Mesothelial cell of epicardium (in vitro differentiated cells): ENCODE data around the gene SYCP2L. TPM values are rescaled to one million over a fixed set of nuclear protein-coding genes. Genes with fewer than 3 reads are reported as not detected.
A peak's percentile ranks its signal among the peaks of the same experiment; 100 is the strongest.

Experiments used
- DNase-seq, 2 experiments: peaks; one replicate each; pipeline ENCODE4 v3.0.0; 2021; ENCODE audit warnings: low spot score in 2 of 2; ENCODE audit not compliant: unreplicated experiment in 2 of 2
- H3K27ac Mint-ChIP-seq: 2 replicates; pipeline ENCODE4 v1.8.0; 2021; ENCODE audit warnings: mixed read lengths
- H3K27me3 Mint-ChIP-seq: 2 replicates; pipeline ENCODE4 v1.8.0; 2021; ENCODE audit warnings: low read depth, mixed read lengths
- H3K36me3 Mint-ChIP-seq: 2 replicates; pipeline ENCODE4 v1.8.0; 2021; ENCODE audit warnings: mixed read lengths
- H3K4me1 Mint-ChIP-seq: 2 replicates; pipeline ENCODE4 v1.8.0; 2021; ENCODE audit warnings: mixed read lengths
- H3K4me3 Mint-ChIP-seq: 2 replicates; pipeline ENCODE4 v1.8.0; 2021; ENCODE audit warnings: mild to moderate bottlenecking, moderate library complexity, mixed read lengths
- H3K9me3 Mint-ChIP-seq: 2 replicates; pipeline ENCODE4 v1.8.0; 2021; ENCODE audit warnings: mixed read lengths
- CTCF ChIP-seq: fragments of 200-600 bp; sonication (generic); IDR thresholded peaks from one replicate; pipeline ENCODE4 v1.5.0; 2021; ENCODE audit warnings: antibody characterized with exemption; ENCODE audit not compliant: unreplicated experiment
- total RNA-seq: library from RNA; stranded (reverse); gene quantifications from 3 replicates; pipeline ENCODE4 v1.2.1, GENCODE V29; 2021

The SYCP2L gene
- total RNA-seq, 1 donor from 2014 or later, result 20.1 TPM

- Mint-ChIP-seq H3K27ac (no peak overlapping the region), H3K4me3 (no peak overlapping the region), H3K4me1 (peaks cover 18% of the 10 kb centered on the region), H3K27me3 (no peaks in the 10 kb centered on the region), H3K36me3 (no peaks in the 10 kb centered on the region), H3K9me3 (no peaks in the 10 kb centered on the region)
- DNase-seq, result no peak
- no peak for TF ChIP-seq CTCF
Observed at GRCh38 chr6:11006061-11006460, 119.2 kb downstream of the SYCP2L start.

- Mint-ChIP-seq H3K36me3 (no peaks in the 10 kb centered on the region), H3K27me3 (no peaks in the 10 kb centered on the region), H3K4me3 (no peak overlapping the region), H3K4me1 (peaks cover 26% of the 10 kb centered on the region), H3K27ac (peak overlapping the region; percentile 13), H3K9me3 (no peaks in the 10 kb centered on the region)
- no peak for TF ChIP-seq CTCF
- DNase-seq, result no peak
Observed at GRCh38 chr6:11007715-11008608, 121.1 kb downstream of the SYCP2L start.

- no peaks in the 10 kb centered on the region for H3K36me3 Mint-ChIP-seq
- H3K27ac Mint-ChIP-seq, result no peak overlapping the region
- H3K4me1 Mint-ChIP-seq, result peaks cover 31% of the 10 kb centered on the region
- H3K27me3 Mint-ChIP-seq, result no peaks in the 10 kb centered on the region
- no peaks in the 10 kb centered on the region for H3K9me3 Mint-ChIP-seq
- no peak for DNase-seq
- TF ChIP-seq CTCF, result no peak
- H3K4me3 Mint-ChIP-seq, result no peak overlapping the region
Observed at GRCh38 chr6:11008821-11009220, 122.0 kb downstream of the SYCP2L start.

GRCh38 chr6:11009353-11009752 lies 122.5 kb downstream of the SYCP2L start:
- Mint-ChIP-seq H3K27me3 (no peaks in the 10 kb centered on the region), H3K27ac (no peak overlapping the region), H3K4me3 (no peak overlapping the region), H3K9me3 (no peaks in the 10 kb centered on the region), H3K36me3 (no peaks in the 10 kb centered on the region), H3K4me1 (peaks cover 31% of the 10 kb centered on the region)
- no peak for TF ChIP-seq CTCF
- DNase-seq, result no peak

GRCh38 chr6:11011787-11012234 lies 125.0 kb downstream of the SYCP2L start:
- peaks cover 31% of the 10 kb centered on the region for H3K4me1 Mint-ChIP-seq
- H3K4me3 Mint-ChIP-seq, result no peak overlapping the region
- no peaks in the 10 kb centered on the region for H3K27me3 Mint-ChIP-seq
- H3K9me3 Mint-ChIP-seq, result no peaks in the 10 kb centered on the region
- no peak for DNase-seq
- H3K36me3 Mint-ChIP-seq, result no peaks in the 10 kb centered on the region
- TF ChIP-seq CTCF, result no peak
- H3K27ac Mint-ChIP-seq, result peak overlapping the region; percentile 50
